Activated T-helper 1 cell treated with Interleukin-2 at 50 U/mL for 16 hours (primary cell): ENCODE results near the gene DHX30.
"Not testable (repeated sequence)": the region's sequence is repeated elsewhere in the genome, so short reads cannot be mapped to it uniquely, and the experiment has no call there.

Experiments
- DNase-seq: peaks from one replicate; pipeline ENCODE4 v3.0.0-alpha.2; 2020; ENCODE audit warnings: low read depth

Gene DHX30

DNA sequence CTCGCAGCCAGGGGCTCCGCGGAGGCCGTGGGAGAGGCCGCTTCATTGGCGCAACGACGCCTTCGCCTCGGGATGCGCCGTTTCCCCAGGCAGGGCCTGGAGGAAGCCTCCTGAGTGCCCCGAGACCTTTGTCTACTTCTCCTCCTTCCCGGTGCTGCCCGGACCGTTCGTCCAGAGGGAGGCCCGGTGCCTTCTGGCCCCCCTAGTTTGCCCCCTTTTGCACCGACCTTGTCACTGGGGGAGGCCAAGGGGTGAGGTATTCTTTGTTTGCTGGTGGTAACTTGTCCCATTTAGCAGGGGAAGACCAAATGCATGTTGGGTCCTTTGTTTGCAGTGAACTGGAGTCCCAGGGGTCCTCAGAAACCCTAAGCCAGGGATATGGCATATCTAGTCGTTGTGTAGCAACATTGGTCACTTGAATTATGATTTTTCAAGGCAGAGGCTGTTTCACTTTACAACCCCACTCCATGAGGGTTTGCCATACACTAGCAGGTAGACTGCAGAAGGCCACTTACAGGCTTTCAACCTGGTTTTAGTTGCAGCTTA, 615 bp downstream of the DHX30 start:
- no peak for DNase-seq

DNA sequence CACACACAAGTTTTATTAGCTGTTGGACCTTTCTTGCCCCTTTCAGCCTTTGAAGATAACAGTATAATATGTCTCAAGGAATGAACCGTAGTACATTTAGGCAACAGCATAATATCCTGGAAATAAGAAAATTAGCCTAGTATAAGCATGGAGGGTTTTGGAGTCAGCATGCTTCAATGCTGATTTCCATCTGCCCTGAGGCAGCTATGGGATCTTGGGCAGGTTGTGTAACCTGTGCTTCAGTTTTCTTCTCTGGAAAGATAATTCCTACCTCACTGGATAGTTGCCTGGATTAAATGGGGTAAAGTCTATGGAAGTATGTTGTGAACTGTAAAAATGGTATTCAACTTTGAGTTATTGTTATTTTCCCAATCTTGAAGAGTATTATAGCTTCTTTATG, 1.6 kb downstream of the DHX30 start:
- no peak for DNase-seq

DNA sequence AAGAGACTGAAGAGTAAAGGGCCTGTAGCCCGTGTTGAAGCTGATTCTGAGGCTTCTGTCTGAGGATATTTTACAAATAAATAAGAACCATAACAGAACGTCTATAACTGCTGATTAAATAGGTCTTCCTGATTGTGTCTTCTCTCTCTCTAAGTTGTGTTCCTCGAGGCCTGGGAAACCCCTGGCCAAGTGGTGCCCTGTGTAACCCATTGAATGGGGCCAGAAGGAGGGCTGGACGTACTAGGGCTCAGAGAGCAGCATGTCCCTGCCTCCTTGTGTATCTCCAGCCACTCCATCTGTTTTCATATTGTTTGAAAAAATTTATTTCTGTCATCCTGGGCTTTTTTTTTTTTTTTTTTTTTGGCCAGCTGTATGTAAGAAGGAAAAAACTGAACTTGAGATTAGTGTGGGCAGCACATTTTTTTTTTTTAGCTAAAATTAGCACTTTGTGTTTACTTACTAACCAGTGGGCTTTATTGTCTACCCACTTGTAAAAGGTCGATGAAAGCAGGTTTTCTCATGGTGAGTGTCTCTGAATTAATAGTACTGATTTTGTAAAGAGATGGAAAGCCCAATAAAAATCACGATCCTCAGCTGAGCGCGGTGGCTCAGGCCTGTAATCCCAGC, 10.7 kb downstream of the DHX30 start:
- DNase-seq = no peak

DNA sequence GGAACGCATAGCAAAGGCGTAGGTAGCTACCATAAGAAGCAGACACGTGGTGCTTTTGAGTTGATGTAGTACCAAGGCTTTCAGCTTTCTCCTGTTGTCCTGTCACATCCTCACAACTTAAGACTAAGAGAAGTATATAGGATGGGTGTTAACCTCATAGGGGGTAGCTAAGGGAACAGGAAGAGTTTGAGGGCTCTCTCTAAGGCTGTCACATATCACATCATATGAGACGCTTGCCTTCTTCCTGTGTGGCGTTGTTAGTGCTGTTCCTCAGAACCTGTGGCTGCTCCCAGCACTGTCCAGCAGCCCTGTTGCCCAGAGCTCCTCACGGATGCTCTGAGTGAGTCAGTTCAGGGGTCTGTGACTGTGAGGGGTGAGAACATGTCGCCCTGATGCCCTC, 14.7 kb downstream of the DHX30 start:
- DNase-seq = no peak

DNA sequence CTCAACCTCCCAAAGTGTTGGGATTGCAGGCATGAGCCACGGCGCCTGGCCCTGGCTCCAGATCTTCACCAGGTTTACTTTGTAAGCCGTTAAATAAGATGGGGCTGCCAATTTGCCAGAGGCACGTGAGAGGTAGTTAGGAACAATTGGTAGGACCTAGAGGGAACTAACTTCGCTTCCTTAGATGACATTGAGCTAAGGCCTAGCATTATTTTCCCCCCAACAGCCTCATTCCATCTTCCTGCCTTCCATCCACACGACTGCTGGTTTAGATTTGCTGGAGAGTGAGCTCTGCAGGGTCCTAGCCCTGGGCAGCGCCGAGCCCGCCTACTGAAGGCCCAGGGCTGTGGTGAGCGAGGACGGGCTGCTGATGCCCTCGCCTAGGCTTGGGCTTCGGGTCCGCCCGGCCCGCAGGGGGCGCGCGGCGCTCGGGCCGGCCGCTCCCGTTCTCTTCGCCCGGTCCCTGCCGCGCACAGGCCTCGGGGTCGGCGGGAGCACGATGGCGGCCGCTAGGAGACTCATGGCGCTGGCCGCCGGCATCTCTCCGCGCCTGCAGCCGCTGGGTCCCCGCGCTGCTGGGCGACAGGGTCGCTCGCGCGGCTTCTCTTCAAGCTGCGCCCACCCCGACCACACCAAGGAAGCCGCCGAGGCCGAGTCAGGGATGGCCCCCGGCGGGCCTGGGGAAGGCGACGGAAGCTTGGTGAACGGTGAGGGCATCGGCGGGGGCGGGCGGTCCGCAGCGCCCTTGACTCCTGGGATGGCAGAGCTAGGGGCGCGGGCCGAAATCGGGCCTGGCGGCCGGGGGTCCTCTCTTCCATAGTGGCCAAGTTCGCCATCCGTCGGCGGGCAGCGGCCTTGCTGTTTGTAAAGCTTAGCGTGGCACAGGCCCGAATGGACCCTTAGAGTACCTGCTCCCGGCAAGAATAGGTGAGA, 21.9 kb downstream of the DHX30 start:
- DNase-seq = peak; percentile 71

DNA sequence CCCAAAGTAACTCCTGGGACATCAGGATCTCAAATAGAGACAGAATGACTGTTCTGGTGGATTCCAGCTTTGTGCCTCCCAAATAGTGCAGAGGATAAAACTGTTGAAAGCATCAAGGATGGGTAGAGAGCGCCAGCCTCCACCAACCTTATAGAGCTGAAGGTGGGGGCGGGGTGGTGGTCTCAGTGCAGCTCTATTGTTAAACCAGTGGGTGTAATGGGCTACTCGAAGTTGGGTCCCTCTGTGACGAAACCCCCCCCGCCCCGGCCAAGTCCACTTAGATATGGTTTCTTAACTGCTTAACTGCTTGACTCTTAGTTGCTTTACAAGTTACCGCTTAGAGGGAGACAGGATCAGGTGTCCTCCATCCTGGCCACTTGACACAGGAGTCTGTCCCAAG, 22.7 kb downstream of the DHX30 start:
- DNase-seq = no peak

DNA sequence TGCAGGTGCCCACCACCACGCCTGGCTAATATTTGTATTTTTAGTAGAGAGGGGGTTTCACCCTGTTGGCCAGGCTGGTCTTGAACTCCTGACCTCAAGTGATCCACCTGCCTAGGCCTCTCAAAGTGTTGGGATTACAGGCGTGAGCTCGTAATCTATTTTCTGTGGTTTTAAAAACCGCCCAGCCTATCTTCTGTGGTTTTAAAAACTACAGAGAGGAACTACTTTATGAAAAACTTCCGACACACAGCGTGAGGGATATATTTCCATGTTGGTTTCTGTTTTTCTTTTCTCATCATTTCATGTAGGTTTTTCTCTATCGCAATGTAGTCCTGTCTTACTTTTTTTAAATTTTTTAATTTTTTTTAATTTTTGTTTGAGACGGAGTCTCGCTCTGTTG, 26.5 kb downstream of the DHX30 start:
- not testable (repeated sequence) for DNase-seq

DNA sequence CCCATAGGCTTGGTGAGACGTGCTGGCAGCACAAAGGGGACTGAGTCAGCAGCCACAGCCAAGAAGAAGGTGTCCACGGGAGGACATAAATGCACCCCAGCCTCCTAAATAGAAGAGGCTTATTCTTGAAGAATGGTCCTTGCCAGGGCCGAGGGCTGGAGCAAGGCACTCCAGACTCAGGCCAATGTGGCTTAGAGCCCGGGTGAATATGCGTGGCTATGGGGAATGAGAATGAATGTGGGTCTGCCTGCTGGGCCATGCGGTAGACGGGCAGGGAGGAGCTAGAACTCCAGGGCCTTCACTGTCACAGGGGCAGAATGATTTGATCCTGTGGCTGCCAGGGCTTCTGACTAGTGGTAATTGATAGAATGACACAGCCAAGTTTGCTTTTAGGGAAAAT, 34.0 kb downstream of the DHX30 start:
- DNase-seq = no peak

DNA sequence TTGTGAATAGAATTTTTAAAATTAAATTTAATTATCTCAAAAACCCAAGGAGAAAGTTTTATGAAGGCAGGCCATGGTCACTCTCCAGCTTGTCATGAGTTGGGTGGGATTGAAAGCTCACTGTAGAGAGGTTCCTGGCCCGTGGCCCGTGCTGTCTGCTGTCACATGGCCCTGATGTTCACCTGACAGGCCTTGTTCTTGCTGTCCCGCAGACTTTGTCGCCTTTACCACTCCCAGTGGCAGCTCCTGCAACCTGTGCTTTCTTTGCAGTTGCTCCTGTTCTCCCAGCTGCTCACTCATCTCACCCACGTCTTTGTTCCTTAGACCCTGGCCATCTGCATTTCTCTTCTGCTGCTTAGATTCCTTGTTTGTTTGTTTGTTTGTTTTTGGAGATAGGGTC, 35.6 kb downstream of the DHX30 start:
- DNase-seq = no peak

DNA sequence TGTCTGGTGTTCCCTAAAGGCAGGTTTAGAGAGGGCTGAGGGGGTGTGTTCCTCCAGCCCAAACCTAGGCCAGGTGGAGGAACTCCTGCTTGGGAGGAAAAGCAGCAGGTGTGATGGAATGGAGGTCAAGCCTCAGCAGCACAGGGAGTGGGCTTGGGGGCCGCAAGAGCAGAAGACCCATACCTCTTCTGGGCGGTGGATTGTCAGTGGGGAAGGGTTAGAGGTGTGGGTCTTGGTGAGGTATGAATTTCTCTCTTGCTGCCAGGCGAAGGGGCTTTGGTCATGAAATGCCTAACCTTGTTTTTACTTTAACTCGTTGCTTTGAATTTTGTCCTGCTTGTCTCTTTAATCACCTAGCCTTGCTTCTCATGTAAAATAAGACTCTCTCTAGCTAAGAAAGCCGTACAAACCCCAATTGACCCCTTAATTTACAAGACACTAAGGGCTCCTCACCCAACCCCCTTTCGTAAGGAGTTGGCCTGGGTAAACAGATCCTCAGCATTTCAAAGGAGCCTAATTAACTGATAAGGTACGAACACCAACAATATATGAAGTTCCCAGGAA, 38.9 kb downstream of the DHX30 start:
- no peak for DNase-seq

DNA sequence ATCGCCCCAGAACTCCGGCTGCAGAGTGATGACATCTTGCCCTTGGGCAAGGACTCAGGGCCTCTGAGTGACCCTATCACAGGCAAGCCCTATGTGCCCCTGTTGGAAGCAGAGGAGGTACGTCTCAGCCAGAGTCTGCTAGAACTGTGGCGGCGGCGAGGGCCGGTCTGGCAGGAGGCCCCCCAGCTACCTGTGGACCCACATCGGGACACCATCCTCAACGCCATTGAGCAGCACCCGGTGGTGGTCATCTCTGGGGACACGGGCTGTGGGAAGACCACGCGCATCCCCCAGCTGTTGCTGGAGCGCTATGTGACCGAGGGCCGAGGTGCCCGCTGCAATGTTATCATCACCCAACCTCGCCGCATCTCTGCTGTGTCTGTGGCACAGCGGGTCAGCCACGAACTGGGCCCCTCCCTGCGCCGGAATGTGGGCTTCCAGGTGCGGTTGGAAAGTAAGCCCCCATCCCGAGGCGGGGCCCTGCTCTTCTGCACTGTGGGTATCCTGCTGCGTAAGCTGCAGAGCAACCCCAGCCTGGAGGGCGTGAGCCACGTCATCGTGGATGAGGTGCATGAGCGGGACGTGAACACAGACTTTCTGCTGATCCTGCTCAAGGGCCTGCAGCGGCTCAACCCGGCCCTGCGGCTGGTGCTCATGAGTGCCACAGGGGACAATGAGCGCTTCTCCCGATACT, 43.4 kb downstream of the DHX30 start:
- DNase-seq = no peak

DNA sequence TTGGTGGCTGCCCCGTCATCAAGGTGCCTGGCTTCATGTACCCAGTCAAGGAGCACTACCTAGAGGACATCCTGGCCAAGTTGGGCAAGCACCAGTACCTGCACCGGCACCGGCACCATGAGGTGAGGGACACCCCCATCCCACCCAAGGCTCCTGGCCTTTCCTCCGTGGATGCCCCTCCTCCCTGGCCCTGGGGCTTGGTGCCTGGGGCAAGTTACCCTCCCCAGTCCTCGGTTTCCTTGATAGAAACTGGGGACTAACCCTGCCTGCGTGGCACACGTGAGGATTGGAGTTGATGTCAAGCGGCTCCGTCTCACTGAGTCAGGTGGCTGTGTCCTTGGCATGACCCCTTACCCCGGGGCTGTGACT, 43.9 kb downstream of the DHX30 start:
- no peak for DNase-seq

DNA sequence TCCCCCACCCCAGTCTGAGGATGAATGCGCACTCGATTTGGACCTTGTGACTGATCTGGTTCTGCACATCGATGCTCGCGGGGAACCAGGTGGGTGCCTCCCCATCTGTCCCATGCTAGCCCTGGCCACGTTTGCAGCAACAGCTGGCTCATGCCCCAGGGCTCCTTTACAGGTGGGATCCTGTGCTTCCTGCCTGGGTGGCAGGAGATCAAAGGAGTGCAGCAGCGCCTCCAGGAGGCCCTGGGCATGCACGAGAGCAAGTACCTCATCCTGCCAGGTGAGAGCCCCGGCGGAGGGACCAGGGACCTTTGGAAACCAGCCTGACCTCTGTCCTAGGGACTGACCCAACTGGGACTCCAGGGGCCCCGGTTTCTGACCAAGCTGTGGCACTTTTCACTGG, 44.3 kb downstream of the DHX30 start:
- DNase-seq = no peak

DNA sequence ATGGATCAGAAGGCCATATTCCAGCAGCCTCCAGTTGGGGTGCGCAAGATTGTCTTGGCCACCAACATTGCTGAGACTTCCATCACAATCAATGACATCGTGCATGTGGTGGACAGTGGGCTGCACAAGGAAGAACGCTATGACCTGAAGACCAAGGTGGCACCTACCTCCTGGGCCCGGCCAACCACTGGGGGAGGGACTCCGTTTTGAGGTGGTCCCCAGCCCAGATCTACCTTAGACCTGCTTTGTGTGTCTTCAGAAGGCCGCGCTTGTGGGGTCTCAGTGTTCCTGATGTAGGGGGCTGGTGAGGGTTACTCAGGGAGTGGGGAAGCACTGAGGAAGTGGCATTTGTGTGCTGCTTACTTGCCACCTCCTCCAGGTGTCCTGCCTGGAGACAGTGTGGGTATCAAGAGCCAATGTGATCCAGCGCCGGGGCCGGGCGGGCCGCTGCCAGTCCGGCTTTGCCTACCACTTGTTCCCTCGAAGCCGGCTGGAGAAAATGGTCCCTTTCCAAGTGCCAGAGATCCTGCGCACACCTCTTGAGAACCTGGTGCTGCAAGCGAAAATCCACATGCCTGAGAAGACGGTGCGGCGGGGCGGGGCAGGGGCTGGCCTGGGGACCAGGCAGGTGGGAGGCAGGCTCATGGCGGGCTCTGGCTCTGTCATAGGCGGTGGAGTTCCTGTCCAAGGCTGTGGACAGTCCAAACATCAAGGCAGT, 45.0 kb downstream of the DHX30 start:
- no peak for DNase-seq

DNA sequence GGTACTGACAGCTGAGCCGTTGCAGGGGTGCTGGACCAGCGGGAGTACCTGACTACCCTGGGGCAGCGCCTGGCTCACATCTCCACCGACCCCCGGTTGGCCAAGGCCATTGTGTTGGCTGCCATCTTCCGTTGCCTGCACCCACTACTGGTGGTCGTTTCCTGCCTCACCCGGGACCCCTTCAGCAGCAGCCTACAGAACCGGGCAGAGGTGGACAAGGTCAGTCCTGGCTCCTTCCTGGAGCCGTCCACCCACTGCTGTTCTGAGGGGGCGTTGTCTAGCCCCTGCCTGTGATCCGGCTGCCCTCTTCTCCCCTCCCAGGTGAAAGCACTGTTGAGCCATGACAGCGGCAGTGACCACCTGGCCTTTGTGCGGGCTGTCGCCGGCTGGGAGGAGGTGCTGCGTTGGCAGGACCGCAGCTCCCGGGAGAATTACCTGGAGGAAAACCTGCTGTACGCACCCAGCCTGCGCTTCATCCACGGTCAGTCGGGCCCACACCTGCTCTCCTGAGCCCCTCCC, 45.7 kb downstream of the DHX30 start:
- DNase-seq = no peak

DNA sequence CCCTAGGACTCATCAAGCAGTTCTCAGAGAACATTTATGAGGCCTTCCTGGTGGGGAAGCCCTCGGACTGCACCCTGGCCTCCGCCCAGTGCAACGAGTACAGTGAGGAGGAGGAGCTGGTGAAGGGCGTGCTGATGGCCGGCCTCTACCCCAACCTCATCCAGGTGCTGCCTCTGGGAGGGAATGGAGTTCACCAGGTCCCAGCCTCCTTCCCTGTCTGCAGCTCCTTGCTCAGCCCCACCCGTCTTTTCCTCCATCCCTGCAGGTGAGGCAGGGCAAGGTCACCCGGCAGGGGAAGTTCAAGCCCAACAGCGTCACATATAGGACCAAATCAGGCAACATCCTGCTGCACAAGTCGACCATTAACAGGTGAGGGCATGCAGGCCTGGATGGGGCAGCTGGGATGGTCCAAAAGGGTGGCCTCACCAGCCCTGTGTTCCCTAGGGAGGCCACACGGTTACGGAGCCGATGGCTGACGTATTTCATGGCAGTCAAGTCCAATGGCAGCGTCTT, 46.3 kb downstream of the DHX30 start:
- DNase-seq = no peak

DNA sequence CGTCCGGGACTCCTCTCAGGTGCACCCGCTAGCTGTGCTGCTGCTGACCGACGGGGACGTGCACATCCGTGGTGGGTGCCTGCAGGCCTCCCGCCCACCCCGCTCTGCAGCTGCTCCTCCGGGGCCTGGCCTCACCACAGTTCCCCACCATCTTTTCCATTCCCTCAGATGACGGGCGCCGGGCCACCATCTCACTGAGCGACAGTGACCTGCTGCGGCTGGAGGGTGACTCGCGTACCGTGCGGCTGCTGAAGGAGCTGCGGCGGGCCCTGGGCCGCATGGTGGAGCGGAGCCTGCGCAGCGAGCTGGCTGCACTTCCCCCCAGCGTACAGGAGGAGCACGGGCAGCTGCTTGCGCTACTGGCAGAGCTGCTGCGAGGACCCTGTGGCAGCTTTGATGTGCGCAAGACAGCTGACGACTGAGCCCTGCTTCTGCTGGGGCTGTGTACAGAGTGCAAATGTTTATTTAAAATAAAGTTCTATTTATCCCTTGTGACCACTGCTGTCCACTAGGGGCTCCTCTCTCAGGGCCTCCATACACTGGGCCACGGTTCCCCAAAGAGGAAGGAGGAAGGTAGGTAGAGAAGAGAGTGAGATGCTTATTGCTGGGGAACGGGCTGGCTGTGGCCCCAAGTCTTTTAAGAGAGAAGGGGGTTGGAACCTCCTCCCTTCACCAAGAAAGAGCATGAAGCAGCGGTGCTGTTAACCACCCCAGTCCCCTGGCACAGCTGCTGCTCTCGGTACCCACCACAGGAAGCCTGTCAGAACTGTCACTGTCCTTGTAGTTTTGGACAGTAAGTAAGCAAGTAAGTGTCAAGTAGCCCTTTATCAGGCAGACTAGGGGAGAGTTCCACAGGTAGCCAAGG, 47.0 kb downstream of the DHX30 start:
- no peak for DNase-seq

DNA sequence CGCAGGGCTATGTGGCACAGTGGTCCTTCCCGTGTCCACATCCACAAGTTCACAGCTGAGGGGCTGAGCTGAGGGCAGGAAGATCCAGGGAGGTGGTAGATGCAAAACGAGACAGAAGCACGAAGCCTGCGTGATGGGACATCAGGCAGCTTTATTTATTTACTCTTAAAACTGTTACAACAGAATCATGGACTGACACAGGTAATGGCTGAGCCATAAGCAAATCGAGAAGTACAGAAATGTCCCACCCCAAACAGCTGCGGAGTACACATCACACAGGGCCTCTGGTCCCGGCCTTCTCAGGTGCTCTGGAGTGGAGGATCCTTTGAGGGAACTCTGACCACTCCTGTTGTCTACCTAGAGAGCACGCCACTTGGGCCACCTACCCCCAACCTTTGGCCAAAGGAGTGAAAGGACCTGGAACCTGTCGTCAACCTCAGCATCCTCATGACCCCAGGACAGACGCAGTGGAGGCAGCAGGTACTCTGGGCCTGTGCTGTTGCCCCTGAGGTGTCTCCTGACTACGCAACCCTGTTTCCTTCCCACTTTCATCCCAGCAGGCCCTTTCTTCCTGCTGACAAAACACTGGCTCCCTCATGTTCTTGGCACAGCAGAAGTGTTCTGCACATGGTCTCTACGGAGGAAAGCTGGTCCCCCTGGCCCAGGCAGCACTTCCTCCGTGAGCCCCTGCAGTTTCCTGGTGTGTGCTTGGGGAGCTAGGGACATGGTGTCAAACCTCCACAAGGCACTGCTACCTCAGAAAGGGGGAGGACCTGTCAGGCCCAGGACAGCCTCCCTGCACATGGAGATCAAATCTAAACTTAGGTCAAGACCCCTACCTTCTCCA, 47.8 kb downstream of the DHX30 start:
- DNase-seq = no peak

DNA sequence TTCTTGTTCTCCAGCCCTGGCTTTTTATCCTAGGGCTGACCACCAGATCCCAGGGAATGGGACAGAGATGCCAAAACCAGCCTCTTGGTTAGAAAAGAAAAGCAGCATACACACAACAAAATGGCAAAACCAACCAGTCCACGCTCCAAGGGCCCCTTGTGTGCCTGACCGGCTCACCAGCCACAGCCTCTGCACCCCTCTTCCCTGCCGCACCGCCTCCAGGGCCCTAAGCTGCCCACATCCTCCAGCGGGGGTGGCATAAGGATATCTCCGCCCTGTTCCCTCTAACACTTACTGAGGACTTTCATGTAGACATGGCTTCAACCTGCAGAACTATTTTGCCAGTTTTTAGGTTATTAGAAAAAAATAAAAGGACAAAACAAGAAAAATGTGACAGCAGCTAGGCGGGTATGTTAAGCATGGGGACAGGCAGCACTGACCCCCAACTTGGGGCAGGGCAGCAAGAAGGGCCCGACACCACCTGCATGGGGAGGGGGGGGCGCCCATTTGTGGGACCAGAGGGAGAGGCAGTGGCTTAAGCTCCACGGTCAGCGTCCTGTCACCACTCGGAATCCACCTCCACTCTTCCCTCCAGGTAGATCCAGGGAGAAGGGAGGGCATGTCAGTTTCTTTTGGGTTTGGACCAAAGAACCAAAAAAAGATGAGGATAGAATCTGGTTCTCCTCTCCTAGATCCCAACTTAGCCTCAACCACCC, 49.1 kb downstream of the DHX30 start:
- no peak for DNase-seq
